AG08395 (cell line): ENCODE measurements around the gene LAMB3.

ENCODE experiments used
- DNase-seq: peaks from one replicate; pipeline ENCODE4 v3.0.0; 2012; ENCODE audit warnings: mixed read lengths, low spot score

The LAMB3 gene

GRCh38 chr1:209617755-209618154 lies 34.5 kb downstream of the LAMB3 start:
- DNase-seq, result no peak

GRCh38 chr1:209617047-209617673 lies 35.1 kb downstream of the LAMB3 start:
- DNase-seq, result no peak

- DNase-seq, result no peak
Measured at GRCh38 chr1:209616366-209617046, 35.7 kb downstream of the LAMB3 start.

GRCh38 chr1:209614906-209615305 lies 37.3 kb downstream of the LAMB3 start:
- DNase-seq, result no peak

- no peak for DNase-seq
Measured at GRCh38 chr1:209614151-209614420, 38.1 kb downstream of the LAMB3 start.

- DNase-seq, result no peak
Measured at GRCh38 chr1:209613400-209614150, 38.6 kb downstream of the LAMB3 start.

GRCh38 chr1:209612646-209613399 lies 39.4 kb downstream of the LAMB3 start:
- no peak for DNase-seq

- no peak for DNase-seq
Measured at GRCh38 chr1:209611771-209612570, 40.3 kb downstream of the LAMB3 start.

- DNase-seq, result no peak
Measured at GRCh38 chr1:209610631-209610905, 41.7 kb downstream of the LAMB3 start.

- no peak for DNase-seq
Measured at GRCh38 chr1:209609791-209610630, 42.2 kb downstream of the LAMB3 start.

- DNase-seq, result no peak
Measured at GRCh38 chr1:209609041-209609790, 43.0 kb downstream of the LAMB3 start.

GRCh38 chr1:209607795-209608178 lies 44.4 kb downstream of the LAMB3 start:
- no peak for DNase-seq

GRCh38 chr1:209607102-209607794 lies 45.0 kb downstream of the LAMB3 start:
- peak; percentile 60 for DNase-seq

GRCh38 chr1:209603877-209604276 lies 48.3 kb downstream of the LAMB3 start:
- DNase-seq, result no peak

GRCh38 chr1:209601809-209602657 lies 50.2 kb downstream of the LAMB3 start:
- DNase-seq, result peak; percentile 60

GRCh38 chr1:209600541-209600940 lies 51.7 kb downstream of the LAMB3 start:
- DNase-seq, result no peak

- DNase-seq, result no peak
Measured at GRCh38 chr1:209598227-209598626, 54.0 kb downstream of the LAMB3 start.

GRCh38 chr1:209597499-209597898 lies 54.7 kb downstream of the LAMB3 start:
- no peak for DNase-seq
